ACC112 (cell line): Measurements from ENCODE around the gene KCNB1.
"Not testable (repeated sequence)": the region's sequence is repeated elsewhere in the genome, so short reads cannot be mapped to it uniquely, and the experiment has no call there.

ENCODE experiments used
- H2AFZ ChIP-seq: fragments of 200-600 bp; sonication (generic); one replicate; pipeline ENCODE4 v1.6.0; 2017; ENCODE audit warnings: antibody characterized with exemption, low read length; ENCODE audit not compliant: unreplicated experiment
- H3K27ac ChIP-seq: fragments of 200-600 bp; sonication (generic); 2 replicates; pipeline ENCODE4 v1.5.1; 2014; ENCODE audit warnings: low read depth, mild to moderate bottlenecking, antibody characterized with exemption, low read length, moderate library complexity
- H3K27me3 ChIP-seq: fragments of 200-600 bp; sonication (generic); 2 replicates; pipeline ENCODE4 v1.6.1; 2014; ENCODE audit warnings: mild to moderate bottlenecking, antibody characterized with exemption, low read length, moderate library complexity, mixed read lengths; ENCODE audit not compliant: insufficient read depth
- H3K36me3 ChIP-seq: fragments of 200-600 bp; sonication (generic); 2 replicates; pipeline ENCODE4 v1.6.1; 2016; ENCODE audit warnings: mild to moderate bottlenecking, antibody characterized with exemption, low read length, moderate library complexity, mixed read lengths; ENCODE audit not compliant: insufficient read depth
- H3K4me1 ChIP-seq: fragments of 200-600 bp; sonication (generic); one replicate; pipeline ENCODE4 v1.6.1; 2016; ENCODE audit warnings: low read length, mixed read lengths; ENCODE audit not compliant: insufficient read depth, unreplicated experiment, control insufficient read depth
- H3K4me3 ChIP-seq: fragments of 200-600 bp; sonication (generic); 2 replicates; pipeline ENCODE4 v1.5.1; 2014; ENCODE audit warnings: mild to moderate bottlenecking, low read depth, low read length
- H3K79me2 ChIP-seq: fragments of 200-600 bp; sonication (generic); one replicate; pipeline ENCODE4 v1.6.0; 2016; ENCODE audit warnings: low read length; ENCODE audit not compliant: control insufficient read depth, unreplicated experiment, insufficient read depth

The KCNB1 gene

GRCh38 chr20:49328790-49329189, 153.7 kb downstream of the KCNB1 start:
- Histone ChIP-seq H3K4me1 (no peaks in the 10 kb centered on the region), H3K27ac (no peak overlapping the region), H3K27me3 (peaks cover 44% of the 10 kb centered on the region), H3K79me2 (no peaks in the 10 kb centered on the region), H2AFZ (no peak overlapping the region), H3K36me3 (no peaks in the 10 kb centered on the region), H3K4me3 (no peak overlapping the region)

GRCh38 chr20:49326026-49326425, 156.4 kb downstream of the KCNB1 start:
- Histone ChIP-seq H2AFZ (no peak overlapping the region), H3K36me3 (no peaks in the 10 kb centered on the region), H3K4me1 (no peaks in the 10 kb centered on the region), H3K27ac (no peak overlapping the region), H3K4me3 (0 out of 2 replicates have a peak overlapping the region, but pooled peaks have one; percentile 8), H3K27me3 (peaks cover 24% of the 10 kb centered on the region), H3K79me2 (no peaks in the 10 kb centered on the region)

DNA sequence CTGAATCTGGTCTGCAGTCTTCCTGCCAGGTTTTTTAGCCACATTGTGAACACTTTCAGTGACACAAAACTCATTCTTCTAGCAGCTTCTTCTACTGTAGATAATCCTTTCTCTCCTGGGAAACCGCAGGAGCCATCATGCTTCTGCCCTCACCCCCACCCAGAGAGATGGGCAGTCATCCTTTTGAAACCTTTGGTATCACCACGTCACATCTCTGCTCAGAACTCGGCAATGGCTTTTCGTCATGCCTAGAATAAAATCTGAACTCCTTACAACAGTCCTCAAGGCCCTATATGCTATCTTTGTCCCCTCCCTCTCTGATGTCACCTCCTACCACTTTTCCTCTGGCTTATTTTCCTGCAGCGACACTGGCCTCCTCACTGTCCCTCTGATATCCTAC, 158.2 kb downstream of the KCNB1 start:
- Histone ChIP-seq H3K4me3 (no peak overlapping the region), H3K27me3 (peaks cover 20% of the 10 kb centered on the region), H2AFZ (peak overlapping the region; percentile 0), H3K36me3 (no peaks in the 10 kb centered on the region), H3K79me2 (no peaks in the 10 kb centered on the region), H3K4me1 (no peaks in the 10 kb centered on the region), H3K27ac (peak overlapping the region; percentile 3; the same call in 1 of the 2 replicates)

DNA sequence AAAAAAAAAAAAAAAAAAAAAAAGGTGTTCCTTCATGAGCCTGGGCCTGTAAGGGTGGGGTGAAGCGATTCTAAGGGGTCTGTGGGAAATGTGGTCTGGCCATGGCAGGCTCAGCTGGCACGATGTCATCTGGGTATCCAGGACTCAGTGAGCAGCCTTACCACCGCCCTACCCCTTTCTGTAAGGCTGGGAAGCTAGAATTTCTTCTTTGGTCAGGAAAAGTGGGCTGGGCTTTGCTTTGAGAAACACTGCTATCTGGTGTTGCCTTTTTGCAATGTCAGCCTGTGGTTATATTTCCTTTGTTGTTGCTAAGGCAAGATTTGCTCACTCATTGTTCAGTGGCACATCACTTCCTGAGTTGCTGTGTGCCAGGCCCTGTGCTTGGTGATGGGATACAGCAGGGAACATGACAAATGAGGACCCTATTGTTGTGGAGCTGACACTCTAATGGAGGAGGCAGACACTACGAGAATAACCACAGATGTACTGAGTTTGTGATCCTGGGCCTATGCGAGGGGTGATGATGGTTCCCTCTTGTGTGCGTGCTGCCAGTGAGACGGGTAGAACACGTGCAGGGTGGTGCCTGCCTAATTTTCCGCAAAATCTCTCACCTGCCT, 158.7 kb downstream of the KCNB1 start:
- Histone ChIP-seq H3K4me3 (no peak overlapping the region), H3K27me3 (peaks cover 21% of the 10 kb centered on the region), H2AFZ (peak overlapping the region; percentile 0), H3K79me2 (no peaks in the 10 kb centered on the region), H3K27ac (peak overlapping the region; percentile 3; the same call in 1 of the 2 replicates), H3K4me1 (no peaks in the 10 kb centered on the region), H3K36me3 (no peaks in the 10 kb centered on the region)

GRCh38 chr20:49320460-49320859, 162.0 kb downstream of the KCNB1 start:
- Histone ChIP-seq H3K4me3 (no peak overlapping the region), H3K27ac (no peak overlapping the region), H3K79me2 (no peaks in the 10 kb centered on the region), H3K4me1 (no peaks in the 10 kb centered on the region), H3K27me3 (peaks cover 46% of the 10 kb centered on the region), H2AFZ (no peak overlapping the region), H3K36me3 (no peaks in the 10 kb centered on the region)

GRCh38 chr20:49319208-49319809, 163.2 kb downstream of the KCNB1 start:
- H2AFZ ChIP-seq: no peak overlapping the region
- no peak overlapping the region for H3K27ac ChIP-seq
- H3K27me3 ChIP-seq: peaks cover 48% of the 10 kb centered on the region
- H3K4me1 ChIP-seq: no peaks in the 10 kb centered on the region
- H3K4me3 ChIP-seq: peak overlapping the region; percentile 61
- H3K36me3 ChIP-seq: no peaks in the 10 kb centered on the region
- H3K79me2 ChIP-seq: no peaks in the 10 kb centered on the region

GRCh38 chr20:49318430-49319207, 163.8 kb downstream of the KCNB1 start:
- no peaks in the 10 kb centered on the region for H3K79me2 ChIP-seq
- H3K4me1 ChIP-seq: no peaks in the 10 kb centered on the region
- H3K27ac ChIP-seq: no peak overlapping the region
- no peaks in the 10 kb centered on the region for H3K36me3 ChIP-seq
- no peak overlapping the region for H2AFZ ChIP-seq
- H3K27me3 ChIP-seq: peaks cover 48% of the 10 kb centered on the region
- peak overlapping the region; percentile 61 for H3K4me3 ChIP-seq

DNA sequence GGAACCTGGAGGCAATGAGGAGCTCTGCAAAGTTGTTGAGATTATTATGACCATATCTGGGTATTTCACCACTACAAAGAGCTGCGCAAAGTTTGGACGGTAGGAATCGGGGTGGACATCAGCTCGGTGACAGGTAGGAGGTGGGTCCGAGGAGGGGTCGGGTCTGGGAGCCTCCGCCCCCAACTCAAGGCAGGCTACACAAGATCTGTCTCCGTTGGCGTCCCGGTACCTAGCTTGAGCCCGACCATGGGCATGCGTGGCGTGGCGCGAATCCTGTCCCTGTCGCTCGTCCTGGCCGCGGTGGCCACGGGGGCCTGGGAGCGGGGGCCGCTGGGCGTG, 164.4 kb downstream of the KCNB1 start:
- Histone ChIP-seq H3K4me1 (no peaks in the 10 kb centered on the region), H2AFZ (no peak overlapping the region), H3K4me3 (peak overlapping the region; percentile 61; the same call in 1 of the 2 replicates), H3K79me2 (no peaks in the 10 kb centered on the region), H3K27ac (no peak overlapping the region), H3K27me3 (peaks cover 48% of the 10 kb centered on the region), H3K36me3 (no peaks in the 10 kb centered on the region)

- H3K4me3 ChIP-seq: no peak overlapping the region
- H3K79me2 ChIP-seq: no peaks in the 10 kb centered on the region
- H3K27ac ChIP-seq: no peak overlapping the region
- no peaks in the 10 kb centered on the region for H3K36me3 ChIP-seq
- peaks cover 48% of the 10 kb centered on the region for H3K27me3 ChIP-seq
- no peak overlapping the region for H2AFZ ChIP-seq
- H3K4me1 ChIP-seq: no peaks in the 10 kb centered on the region
Observed at GRCh38 chr20:49316704-49317103, 165.8 kb downstream of the KCNB1 start.

DNA sequence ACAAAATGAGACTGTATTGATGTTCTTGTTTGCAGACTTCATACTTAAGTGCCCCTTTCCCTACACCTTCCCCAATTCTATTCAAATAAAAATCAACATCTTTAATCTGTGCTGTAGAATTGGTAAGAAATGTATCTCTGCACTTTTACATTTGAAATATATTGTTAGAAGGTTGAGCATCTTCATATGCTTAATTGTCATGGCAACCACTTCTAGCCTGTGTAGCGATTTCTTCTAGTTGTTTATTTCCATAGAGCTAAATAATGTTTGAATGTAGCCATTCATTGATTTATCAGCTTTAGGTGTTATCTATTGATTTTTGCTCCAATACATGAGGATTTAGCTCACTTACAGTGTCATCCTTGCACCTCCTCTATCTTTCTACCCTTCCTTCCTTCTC, 166.9 kb downstream of the KCNB1 start:
- Histone ChIP-seq H3K4me1 (peaks cover 4% of the 10 kb centered on the region), H3K4me3 (no peak overlapping the region), H3K36me3 (no peaks in the 10 kb centered on the region), H3K27ac (no peak overlapping the region), H3K27me3 (peaks cover 48% of the 10 kb centered on the region), H3K79me2 (no peaks in the 10 kb centered on the region), H2AFZ (no peak overlapping the region)

- H3K79me2 ChIP-seq, H3K36me3 ChIP-seq, H2AFZ ChIP-seq, H3K4me1 ChIP-seq, H3K4me3 ChIP-seq, H3K27ac ChIP-seq: not testable (repeated sequence)
- H3K27me3 ChIP-seq: peaks cover 38% of the 10 kb centered on the region
Observed at GRCh38 chr20:49314052-49314451, 168.4 kb downstream of the KCNB1 start.
